Lower leg skin (tissue), 3 donors: ENCODE measurements around the gene SLC25A26.

ENCODE experiments used
- CTCF ChIP-seq, 3 donors: fragments of 450-650 bp; IDR thresholded peaks; one replicate each; pipeline ENCODE4 v1.5.1; 2016; ENCODE audit warnings: antibody characterized with exemption in 3 of 3, mild to moderate bottlenecking in 3 of 3, moderate library complexity in 2 of 3
- POLR2A ChIP-seq, 2 donors: fragments of 450-650 bp; IDR thresholded peaks; one replicate each; pipeline ENCODE4 v1.6.1; 2016 to 2017; ENCODE audit warnings: antibody characterized with exemption in 2 of 2, mild to moderate bottlenecking in 1 of 2, moderate library complexity in 1 of 2

GRCh38 chr3:66227051-66227450, 6.2 kb downstream of the SLC25A26 start:
- no peak for TF ChIP-seq CTCF (IDR thresholded peaks at IDR 0.05)
- TF ChIP-seq POLR2A (IDR thresholded peaks at IDR 0.05), result no peak
